Pons (tissue), 1 donor: ENCODE measurements around the gene ACSF3.

Experiments used
- DNase-seq: peaks from one replicate; pipeline ENCODE4 v3.0.0-alpha.2; 2016; ENCODE audit warnings: low spot score

The ACSF3 gene

GRCh38 chr16:89131783-89132182 is 38.1 kb downstream of the ACSF3 start:
- DNase-seq = no peak

GRCh38 chr16:89132194-89133005 is 38.7 kb downstream of the ACSF3 start:
- DNase-seq = no peak

- no peak for DNase-seq
These were observed 39.9 kb downstream of the ACSF3 start for GRCh38 chr16:89133457-89134127.

- DNase-seq = no peak
These were observed 40.6 kb downstream of the ACSF3 start for GRCh38 chr16:89134269-89134668.

GRCh38 chr16:89135166-89135565 is 41.5 kb downstream of the ACSF3 start:
- no peak for DNase-seq

GRCh38 chr16:89135971-89136765 is 42.5 kb downstream of the ACSF3 start:
- no peak for DNase-seq

GRCh38 chr16:89136931-89137330 is 43.3 kb downstream of the ACSF3 start:
- no peak for DNase-seq

GRCh38 chr16:89137666-89138512 is 44.2 kb downstream of the ACSF3 start:
- DNase-seq = no peak

- no peak for DNase-seq
These were observed 44.8 kb downstream of the ACSF3 start for GRCh38 chr16:89138513-89138795.

- DNase-seq = no peak
These were observed 45.3 kb downstream of the ACSF3 start for GRCh38 chr16:89138843-89139520.

GRCh38 chr16:89139907-89140361 is 46.3 kb downstream of the ACSF3 start:
- no peak for DNase-seq

- no peak for DNase-seq
These were observed 46.7 kb downstream of the ACSF3 start for GRCh38 chr16:89140401-89140800.

GRCh38 chr16:89140981-89141883 is 47.6 kb downstream of the ACSF3 start:
- no peak for DNase-seq

- no peak for DNase-seq
These were observed 48.2 kb downstream of the ACSF3 start for GRCh38 chr16:89141884-89142267.

- DNase-seq = no peak
These were observed 49.0 kb downstream of the ACSF3 start for GRCh38 chr16:89142474-89143195.

GRCh38 chr16:89143201-89143741 is 49.6 kb downstream of the ACSF3 start:
- no peak for DNase-seq

- no peak for DNase-seq
These were observed 50.4 kb downstream of the ACSF3 start for GRCh38 chr16:89143911-89144675.

- DNase-seq = no peak
These were observed 51.0 kb downstream of the ACSF3 start for GRCh38 chr16:89144681-89145080.
